Endothelial cell of umbilical vein (primary cell): ENCODE data around the gene EXOC7. TPM values are rescaled to one million over a fixed set of nuclear protein-coding genes. Genes with fewer than 3 reads are reported as not detected.

Experiments used
- BruUV-seq: library from RNA; stranded (reverse); fragments of 400-500 nt; replicated peaks from 2 replicates; lab custom pipeline; 2021; lab: Mats Ljungman, UMichigan
- CTCF ChIA-PET: fragments of 300-600, 350-600 bp; sonication (Branson Sonifier 250); formaldehyde crosslinking; loops from one replicate; lab custom pipeline; 2021; ENCODE audit warnings: antibody characterized with exemption, inconsistent platforms; lab: Charles Lee
- POLR2A ChIA-PET: fragments of 300-600, 350-600 bp; sonication (Branson Sonifier 250); formaldehyde crosslinking; loops from one replicate; lab custom pipeline; 2021; ENCODE audit warnings: antibody characterized with exemption, inconsistent platforms; lab: Charles Lee
- DNase-seq: peaks from one replicate; pipeline ENCODE4 v3.0.0-alpha.2; 2011; ENCODE audit warnings: low read depth, low spot score
- FAIRE-seq: peaks from 2 replicates; lab custom pipeline; 2011; peaks lifted over from hg19 to GRCh38; lab: Jason Lieb, UNC
- H2AFZ ChIP-seq: 2 replicates; pipeline ENCODE4 v1.6.0; 2012; ENCODE audit warnings: low read depth, low read length, control low read depth, inconsistent platforms
- H3K27ac ChIP-seq: 2 replicates; pipeline ENCODE4 v1.5.1; 2011; ENCODE audit warnings: low read depth, mild to moderate bottlenecking, control low read depth, low read length, moderate library complexity; ENCODE audit not compliant: insufficient read depth
- H3K27me3 ChIP-seq, 2 experiments: 2 replicates each; pipeline versions ENCODE4 v1.6.0 to v1.6.1; 2011; ENCODE audit warnings: low read length in 2 of 2, mixed read lengths in 1 of 2; ENCODE audit not compliant: control insufficient read depth in 2 of 2, insufficient read depth in 2 of 2
- H3K36me3 ChIP-seq, 2 experiments: 2 replicates in 1 of 2; 3 replicates in 1 of 2; pipeline ENCODE4 v1.5.1; 2011; ENCODE audit warnings: low read length in 2 of 2, mild to moderate bottlenecking in 1 of 2, moderate library complexity in 1 of 2; ENCODE audit not compliant: control insufficient read depth in 2 of 2, insufficient read depth in 2 of 2; ENCODE audit errors: extremely low read depth in 1 of 2
- H3K4me1 ChIP-seq: 3 replicates; pipeline ENCODE4 v1.5.1; 2011; ENCODE audit warnings: mild to moderate bottlenecking, low read length; ENCODE audit not compliant: control insufficient read depth, insufficient read depth; ENCODE audit errors: extremely low read depth
- H3K4me2 ChIP-seq: 2 replicates; pipeline ENCODE4 v1.6.1; 2011; ENCODE audit warnings: low read length, control low read depth, mixed read lengths; ENCODE audit not compliant: insufficient read depth
- H3K4me3 ChIP-seq, 3 experiments: fragments of 200-600 bp in 1 of 3; sonication (generic), shearing (Covaris generic) in 1 of 3; replicated peaks in 1 of 3; 2 replicates each; pipeline ENCODE4 v1.5.1; 2011 to 2016; ENCODE audit warnings: control low read depth in 3 of 3, low read length in 3 of 3, mild to moderate bottlenecking in 2 of 3, inconsistent platforms in 1 of 3, low read depth in 1 of 3, moderate library complexity in 1 of 3; ENCODE audit not compliant: insufficient read depth in 1 of 3
- H3K79me2 ChIP-seq: 2 replicates; pipeline ENCODE4 v1.6.0; 2012; ENCODE audit warnings: low read length, inconsistent platforms; ENCODE audit not compliant: control insufficient read depth, insufficient read depth
- H3K9ac ChIP-seq: replicated peaks from 2 replicates; pipeline ENCODE3; 2011; ENCODE audit warnings: low read length, control low read depth; ENCODE audit not compliant: insufficient read depth; ENCODE audit errors: extremely low read depth
- H3K9me1 ChIP-seq: replicated peaks from 3 replicates; pipeline ENCODE4 v1.6.0; 2011; ENCODE audit warnings: mild to moderate bottlenecking, low read length; ENCODE audit not compliant: control insufficient read depth, insufficient read depth; ENCODE audit errors: extremely low read depth
- H3K9me3 ChIP-seq: replicated peaks from 2 replicates; pipeline ENCODE4 v1.5.1; 2012; ENCODE audit warnings: low read length, inconsistent platforms; ENCODE audit not compliant: control insufficient read depth, insufficient read depth
- H4K20me1 ChIP-seq: replicated peaks from 2 replicates; pipeline ENCODE3; 2011; ENCODE audit warnings: mild to moderate bottlenecking, low read length; ENCODE audit not compliant: control insufficient read depth, insufficient read depth; ENCODE audit errors: extremely low read depth
- EZH2 ChIP-seq: IDR thresholded peaks from 2 replicates; pipeline ENCODE4 v1.6.1; 2012; ENCODE audit warnings: borderline replicate concordance, low read depth, mild to moderate bottlenecking, moderate library complexity, low read length, inconsistent platforms; ENCODE audit not compliant: severe bottlenecking
- GATA2 ChIP-seq: IDR thresholded peaks from 2 replicates; pipeline ENCODE4 v1.7.0; 2011; ENCODE audit warnings: low read depth, mild to moderate bottlenecking, moderate library complexity, mixed read lengths, low read length; ENCODE audit not compliant: insufficient read length, insufficient read depth
- JUN ChIP-seq: IDR thresholded peaks from 2 replicates; pipeline ENCODE4 v1.6.1; 2011; ENCODE audit warnings: borderline replicate concordance, low read depth; ENCODE audit not compliant: insufficient read length, insufficient read depth
- POLR2A ChIP-seq: IDR thresholded peaks from 2 replicates; pipeline ENCODE4 v1.6.1; 2012; ENCODE audit warnings: low read depth, mild to moderate bottlenecking, control low read depth, low read length
- POLR2AphosphoS5 ChIP-seq: IDR thresholded peaks from 2 replicates; pipeline ENCODE4 v1.6.1; 2012; ENCODE audit warnings: low read depth, mild to moderate bottlenecking, control low read depth, low read length, moderate library complexity; ENCODE audit not compliant: insufficient read depth
- dilution Hi-C: fragments of 300-500 bp; cut with MboI; formaldehyde crosslinking; loops from one replicate; pipeline ENCODE4 v1.15.0; 2019; ENCODE audit warnings: low sequenced_read_pairs; ENCODE audit not compliant: extremely low pct_ligation_motif_present
- intact Hi-C: fragments of 100-400 bp; cut with micrococcal nuclease; formaldehyde crosslinking; loops from one replicate; pipeline ENCODE4 v1.10.0; 2022
- polyA plus RNA-seq, 4 experiments: library from polyadenylated mRNA; depleted of rRNA in 3 of 4; stranded (reverse) in 3 of 4; unstranded in 1 of 4; fragments of >200 nt; gene quantifications; 2 replicates each; pipeline versions ENCODE4 v1.2.1 to v1.2.3, GENCODE V29; 2011 to 2012; ENCODE audit warnings: missing spikeins in 1 of 4
- total RNA-seq: library from RNA; stranded (reverse); gene quantifications from 2 replicates; pipeline ENCODE4 v1.2.3, GENCODE V29; 2021
- TF ChIP-seq, protein P1 (sequence below): IDR thresholded peaks from 2 replicates; pipeline ENCODE4 v1.6.1; 2011; ENCODE audit not compliant: insufficient read depth, insufficient read length

The EXOC7 gene
- total and polyA plus RNA-seq, 2 donors (not counting 3 experiments of a cell fraction or from before 2014, with no cell fraction given), result 91.5 to 137 TPM

DNA sequence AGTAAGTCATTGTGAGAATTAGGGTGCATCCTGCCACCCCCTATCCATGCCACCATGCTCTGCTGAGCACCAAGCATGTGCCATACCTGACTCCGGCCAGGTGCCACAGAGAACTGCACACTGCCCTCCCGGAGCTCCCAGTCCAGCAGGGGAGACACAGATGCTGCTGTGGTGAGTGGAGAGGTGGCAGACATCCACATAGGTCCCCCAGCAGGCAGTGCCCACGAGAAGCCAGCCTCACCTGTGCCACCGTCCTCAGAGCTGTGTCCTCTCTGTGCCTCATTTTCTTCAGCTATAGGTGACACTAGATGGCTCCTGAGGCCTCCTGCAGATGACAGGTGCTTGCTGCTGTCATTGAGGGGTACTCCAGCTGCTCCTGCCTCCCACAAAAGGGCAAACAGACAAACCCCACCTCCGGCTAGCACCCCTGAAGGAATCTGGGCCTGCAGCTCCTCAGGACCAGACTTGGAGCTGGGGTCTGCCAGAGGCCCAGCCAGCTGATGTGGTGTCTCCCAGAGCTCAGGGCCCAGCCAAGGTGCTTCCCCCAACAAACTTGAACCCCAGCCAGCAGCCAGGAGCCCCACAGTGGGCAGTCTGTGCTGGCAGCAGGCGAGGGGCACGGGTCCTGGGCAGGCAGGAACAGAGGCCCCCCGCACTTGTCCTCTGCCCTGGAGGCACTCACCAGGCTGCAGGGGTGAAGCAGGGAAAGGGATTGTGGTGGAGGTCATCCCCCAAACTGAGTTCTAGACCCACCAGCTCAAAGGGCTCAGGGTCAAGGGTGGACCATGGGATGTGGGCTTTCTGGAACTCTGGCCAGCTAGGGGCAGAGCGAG lies 20.4 kb upstream of the EXOC7 start:
- FAIRE-seq (no peak), DNase-seq (no peak)
- H3K9ac ChIP-seq, result no peak overlapping the region
- no peak overlapping the region for H2AFZ ChIP-seq
- H3K27me3 ChIP-seq, result no peaks in the 10 kb centered on the region
- intact Hi-C loops, result loop anchor here (5.0 kb wide), 2 partner anchors 138 to 173 kb away; no protein-coding TSS in a partner anchor
- no peaks in the 10 kb centered on the region for H3K9me1 ChIP-seq
- no peak for TF ChIP-seq JUN
- TF ChIP-seq, protein P1, sequence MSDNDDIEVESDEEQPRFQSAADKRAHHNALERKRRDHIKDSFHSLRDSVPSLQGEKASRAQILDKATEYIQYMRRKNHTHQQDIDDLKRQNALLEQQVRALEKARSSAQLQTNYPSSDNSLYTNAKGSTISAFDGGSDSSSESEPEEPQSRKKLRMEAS, result no peak
- no peaks in the 10 kb centered on the region for H3K36me3 ChIP-seq
- ChIA-PET POLR2A (no interaction called here), CTCF (interaction anchor here (0.5 to 14.5 kb wide), 10 partner anchors 9 to 175 kb away, joined by 3 to 320 read pairs (median 4); partner anchors contain the start of gene FOXJ1)
- BruUV-seq, result no TSS peak
- H3K9me3 ChIP-seq, result no peaks in the 10 kb centered on the region
- H3K4me1 ChIP-seq, result peaks cover 3% of the 10 kb centered on the region
- dilution Hi-C loops, result no loop called here
- H4K20me1 ChIP-seq, result no peaks in the 10 kb centered on the region
- H3K27ac ChIP-seq, result no peak overlapping the region
- H3K4me2 ChIP-seq, result no peak overlapping the region
- H3K79me2 ChIP-seq, result no peaks in the 10 kb centered on the region
- H3K4me3 ChIP-seq, result no peak overlapping the region

DNA sequence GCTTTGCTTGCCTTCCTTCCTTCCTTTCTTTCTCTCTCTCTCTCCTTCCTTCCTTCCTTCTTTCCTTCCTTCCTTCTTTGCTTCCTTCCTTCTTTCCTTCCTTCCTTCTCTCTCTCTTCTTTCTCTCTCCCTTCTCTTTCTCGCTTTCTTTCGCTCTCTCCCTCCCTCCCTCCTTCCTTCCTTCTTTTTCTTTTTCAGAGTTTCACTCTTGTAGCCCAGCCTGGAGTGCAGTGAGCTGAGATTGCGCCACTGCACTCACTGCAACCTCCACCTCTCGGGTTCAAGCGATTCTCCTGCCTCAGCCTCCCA lies 19.6 kb upstream of the EXOC7 start:
- Histone ChIP-seq H2AFZ (no peak overlapping the region), H3K4me1 (peaks cover 3% of the 10 kb centered on the region), H3K4me3 (no peak overlapping the region), H3K27ac (no peak overlapping the region), H4K20me1 (no peaks in the 10 kb centered on the region), H3K36me3 (no peaks in the 10 kb centered on the region), H3K9me3 (no peaks in the 10 kb centered on the region), H3K4me2 (no peak overlapping the region), H3K9me1 (no peaks in the 10 kb centered on the region), H3K9ac (no peak overlapping the region), H3K79me2 (no peaks in the 10 kb centered on the region), H3K27me3 (no peaks in the 10 kb centered on the region)
- intact Hi-C loops (loop anchor here (5.0 kb wide), 2 partner anchors 139 to 174 kb away; no protein-coding TSS in a partner anchor), dilution Hi-C loops (no loop called here)
- BruUV-seq, result no TSS peak
- ChIA-PET CTCF (interaction anchor here (0.9 to 14.5 kb wide), 5 partner anchors 22 to 152 kb away, joined by 3 to 320 read pairs (median 33); no protein-coding TSS in a partner anchor), POLR2A (no interaction called here)
- no peak for TF ChIP-seq POLR2AphosphoS5
- TF ChIP-seq EZH2, result no peak
- TF ChIP-seq, protein P1, result no peak
- no peak for TF ChIP-seq POLR2A
- no peak for TF ChIP-seq GATA2
- DNase-seq, result no peak
- FAIRE-seq, result no peak
